GM13976 (cell line): ENCODE data around the gene R3HDM2.

Experiments used
- DNase-seq: peaks from one replicate; pipeline ENCODE4 v3.0.0; 2012; ENCODE audit warnings: low spot score
- in situ Hi-C: fragments of 300-500 bp; cut with MboI; formaldehyde crosslinking; loops from one replicate; pipeline ENCODE4 v1.12.0; 2022; ENCODE audit warnings: low sequenced_read_pairs, mixed read lengths, inconsistent platforms; ENCODE audit not compliant: unreplicated experiment
- TF ChIP-seq, protein P1 (sequence below): IDR thresholded peaks from 2 replicates; pipeline ENCODE4 v1.5.1; 2012; ENCODE audit warnings: borderline replicate concordance, mild to moderate bottlenecking; ENCODE audit not compliant: insufficient read depth; ENCODE audit errors: extremely low read depth, missing control alignments, control extremely low read depth

R3HDM2 gene

DNA sequence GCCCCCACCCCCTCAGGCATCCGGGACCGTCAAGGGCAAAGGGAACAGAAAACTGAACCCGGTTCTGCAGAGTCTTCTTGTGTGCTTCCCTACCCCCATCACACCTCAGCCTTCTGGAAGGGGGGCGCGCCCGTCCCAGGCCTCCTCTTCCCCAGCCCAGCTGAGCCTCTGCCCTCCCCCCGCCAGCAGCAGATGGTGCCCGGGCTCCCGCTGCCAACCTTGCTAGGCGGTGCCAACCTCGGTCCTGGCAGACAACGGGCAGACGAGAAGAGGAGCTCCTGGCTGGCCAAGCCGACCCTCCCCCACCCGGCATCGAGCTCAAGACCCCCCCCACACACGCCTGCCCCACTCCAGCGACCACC is 188.5 kb downstream of the R3HDM2 start:
- in situ Hi-C loops = no loop called here
- DNase-seq = no peak
- TF ChIP-seq, protein P1, sequence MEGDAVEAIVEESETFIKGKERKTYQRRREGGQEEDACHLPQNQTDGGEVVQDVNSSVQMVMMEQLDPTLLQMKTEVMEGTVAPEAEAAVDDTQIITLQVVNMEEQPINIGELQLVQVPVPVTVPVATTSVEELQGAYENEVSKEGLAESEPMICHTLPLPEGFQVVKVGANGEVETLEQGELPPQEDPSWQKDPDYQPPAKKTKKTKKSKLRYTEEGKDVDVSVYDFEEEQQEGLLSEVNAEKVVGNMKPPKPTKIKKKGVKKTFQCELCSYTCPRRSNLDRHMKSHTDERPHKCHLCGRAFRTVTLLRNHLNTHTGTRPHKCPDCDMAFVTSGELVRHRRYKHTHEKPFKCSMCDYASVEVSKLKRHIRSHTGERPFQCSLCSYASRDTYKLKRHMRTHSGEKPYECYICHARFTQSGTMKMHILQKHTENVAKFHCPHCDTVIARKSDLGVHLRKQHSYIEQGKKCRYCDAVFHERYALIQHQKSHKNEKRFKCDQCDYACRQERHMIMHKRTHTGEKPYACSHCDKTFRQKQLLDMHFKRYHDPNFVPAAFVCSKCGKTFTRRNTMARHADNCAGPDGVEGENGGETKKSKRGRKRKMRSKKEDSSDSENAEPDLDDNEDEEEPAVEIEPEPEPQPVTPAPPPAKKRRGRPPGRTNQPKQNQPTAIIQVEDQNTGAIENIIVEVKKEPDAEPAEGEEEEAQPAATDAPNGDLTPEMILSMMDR = no peak

DNA sequence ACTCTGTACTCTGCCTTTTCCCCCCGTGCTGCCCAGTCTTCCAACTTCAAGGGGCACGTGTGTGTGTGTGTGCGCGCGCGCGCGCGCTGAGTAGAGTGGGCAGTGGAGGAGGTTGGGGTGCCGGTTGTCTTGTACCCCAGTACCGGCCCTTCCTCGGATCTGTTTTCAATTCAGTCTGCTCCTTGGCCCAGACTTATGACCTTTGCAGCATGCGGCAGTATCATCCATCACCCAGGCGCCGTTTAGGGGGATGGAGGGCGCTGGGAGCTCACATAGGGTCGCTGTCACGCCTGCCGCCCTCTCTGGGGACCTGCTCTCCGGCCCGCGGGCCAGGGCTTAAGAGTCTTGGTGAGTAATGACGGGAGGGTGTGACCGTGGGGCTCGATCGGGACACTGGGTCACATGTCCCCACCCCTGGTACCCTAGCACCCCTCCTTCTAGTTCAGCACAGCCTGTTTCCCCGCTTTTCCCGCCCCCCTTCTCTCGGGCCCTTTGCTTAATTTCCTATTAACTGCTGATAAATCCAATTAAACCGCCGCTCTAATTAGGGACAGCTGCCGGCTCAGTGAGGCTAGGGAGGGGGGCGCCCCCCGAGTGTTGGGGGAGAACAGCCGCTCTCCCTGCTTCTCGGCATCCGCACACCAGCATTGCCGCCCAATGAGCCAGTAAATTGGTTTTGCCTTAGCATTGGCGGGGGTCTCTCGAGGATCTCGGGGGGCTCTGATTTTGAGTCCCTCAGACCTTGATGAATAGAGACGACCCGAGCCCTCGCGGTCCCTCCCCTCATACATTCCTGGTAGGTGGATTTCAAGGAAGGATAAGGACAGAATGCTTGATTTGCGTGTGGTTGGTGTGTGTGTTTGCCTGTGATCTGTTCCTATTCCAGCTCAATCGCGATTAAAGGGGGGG is 189.2 kb downstream of the R3HDM2 start:
- TF ChIP-seq, protein P1 = no peak
- DNase-seq = no peak
- in situ Hi-C loops = no loop called here

- in situ Hi-C loops = no loop called here
- TF ChIP-seq, protein P1 = no peak
- DNase-seq = peak; percentile 49
Measured at GRCh38 chr12:57240926-57241401, 189.9 kb downstream of the R3HDM2 start.

DNA sequence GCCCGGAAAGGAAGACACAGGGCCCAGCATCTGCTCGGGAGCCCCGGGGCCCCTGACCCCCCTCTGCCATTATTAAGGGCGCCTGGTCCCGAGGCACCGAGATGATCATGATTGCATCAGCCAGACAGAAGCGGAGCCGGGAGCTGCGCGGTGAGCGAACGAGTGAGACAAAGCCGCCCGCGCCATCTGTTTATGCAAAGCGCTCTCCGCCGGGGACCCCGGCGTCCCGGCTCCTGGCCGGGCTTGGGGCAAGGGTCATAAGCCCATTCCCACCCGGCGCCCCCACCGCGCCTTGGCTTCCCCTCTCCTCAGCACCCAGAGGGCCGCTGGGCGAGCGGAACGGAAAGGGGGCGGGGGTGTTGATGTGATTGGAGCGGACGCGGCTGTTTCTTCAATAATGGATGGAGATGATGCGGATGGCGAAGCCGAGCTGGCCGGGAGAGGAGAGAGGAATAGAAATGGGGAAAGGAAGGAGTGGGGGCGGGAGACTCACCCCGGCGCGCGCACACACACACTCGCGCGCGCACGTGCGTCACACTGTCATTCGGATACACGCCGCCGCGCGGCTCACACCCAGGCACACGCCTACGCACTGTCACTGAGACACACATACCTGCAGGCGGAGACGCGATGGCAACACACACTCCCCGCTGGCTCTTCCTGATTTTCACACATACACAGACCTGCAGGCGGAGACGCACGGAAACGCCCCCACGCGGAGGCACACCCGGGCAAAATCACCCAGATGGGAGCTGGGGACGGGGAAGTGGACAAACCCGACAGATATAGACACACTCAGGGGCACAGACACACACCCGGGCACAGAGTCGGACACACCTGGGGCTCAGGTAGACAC is 190.5 kb downstream of the R3HDM2 start:
- TF ChIP-seq, protein P1 = no peak
- in situ Hi-C loops = no loop called here
- DNase-seq = peak; percentile 69

GRCh38 chr12:57239587-57240065 is 191.2 kb downstream of the R3HDM2 start:
- TF ChIP-seq, protein P1 = no peak
- in situ Hi-C loops = no loop called here
- no peak for DNase-seq

- in situ Hi-C loops = no loop called here
- TF ChIP-seq, protein P1 = peak; percentile 100
- peak; percentile 97 for DNase-seq
Measured at GRCh38 chr12:57238854-57239554, 191.8 kb downstream of the R3HDM2 start.
